PFSK-1 (cell line): Measurements from ENCODE around the gene LGALS7B.

Source experiments
- FOXP2 ChIP-seq: optimal IDR thresholded peaks from 2 replicates; pipeline ENCODE3; 2011; ENCODE audit warnings: borderline replicate concordance, control low read depth, inconsistent platforms; ENCODE audit not compliant: insufficient read depth; ENCODE audit errors: extremely low read length, extremely low read depth
- POLR2AphosphoS5 ChIP-seq: IDR thresholded peaks from 2 replicates; pipeline ENCODE4 v1.6.1; 2012; ENCODE audit warnings: low read depth, mild to moderate bottlenecking, control low read depth, low read length, moderate library complexity
- REST ChIP-seq, 2 experiments: IDR thresholded peaks; 2 replicates each; pipeline versions ENCODE4 v1.6.1 to v1.8.0; 2011 to 2012; ENCODE audit warnings: low read depth in 2 of 2, low read length in 2 of 2, control low read depth in 1 of 2, inconsistent platforms in 1 of 2, mild to moderate bottlenecking in 1 of 2, moderate library complexity in 1 of 2; ENCODE audit not compliant: insufficient read depth in 1 of 2
- SIN3A ChIP-seq: IDR thresholded peaks from 2 replicates; pipeline ENCODE4 v1.6.1; 2012; ENCODE audit warnings: mild to moderate bottlenecking, low read length, moderate library complexity, borderline replicate concordance; ENCODE audit not compliant: insufficient read depth
- TAF1 ChIP-seq: IDR thresholded peaks from 2 replicates; pipeline ENCODE4 v1.6.1; 2012; ENCODE audit warnings: low read length, control low read depth, borderline replicate concordance; ENCODE audit not compliant: insufficient read depth

The LGALS7B gene

GRCh38 chr19:38766276-38767047 is 22.5 kb upstream of the LGALS7B start:
- TF ChIP-seq SIN3A: no peak
- no peak for TF ChIP-seq POLR2AphosphoS5
- no peak for TF ChIP-seq TAF1
- no peak for TF ChIP-seq REST (IDR thresholded peaks at IDR 0.05; ENCODE audit: insufficient read depth in 1 of 2, low read depth in 2 of 2, low read length in 2 of 2)
- no peak for TF ChIP-seq FOXP2

GRCh38 chr19:38769635-38770211 is 19.3 kb upstream of the LGALS7B start:
- TF ChIP-seq TAF1 (no peak), POLR2AphosphoS5 (no peak), REST (IDR thresholded peaks at IDR 0.05; ENCODE audit: insufficient read depth in 1 of 2, low read depth in 2 of 2, low read length in 2 of 2) (no peak), FOXP2 (no peak), SIN3A (no peak)

DNA sequence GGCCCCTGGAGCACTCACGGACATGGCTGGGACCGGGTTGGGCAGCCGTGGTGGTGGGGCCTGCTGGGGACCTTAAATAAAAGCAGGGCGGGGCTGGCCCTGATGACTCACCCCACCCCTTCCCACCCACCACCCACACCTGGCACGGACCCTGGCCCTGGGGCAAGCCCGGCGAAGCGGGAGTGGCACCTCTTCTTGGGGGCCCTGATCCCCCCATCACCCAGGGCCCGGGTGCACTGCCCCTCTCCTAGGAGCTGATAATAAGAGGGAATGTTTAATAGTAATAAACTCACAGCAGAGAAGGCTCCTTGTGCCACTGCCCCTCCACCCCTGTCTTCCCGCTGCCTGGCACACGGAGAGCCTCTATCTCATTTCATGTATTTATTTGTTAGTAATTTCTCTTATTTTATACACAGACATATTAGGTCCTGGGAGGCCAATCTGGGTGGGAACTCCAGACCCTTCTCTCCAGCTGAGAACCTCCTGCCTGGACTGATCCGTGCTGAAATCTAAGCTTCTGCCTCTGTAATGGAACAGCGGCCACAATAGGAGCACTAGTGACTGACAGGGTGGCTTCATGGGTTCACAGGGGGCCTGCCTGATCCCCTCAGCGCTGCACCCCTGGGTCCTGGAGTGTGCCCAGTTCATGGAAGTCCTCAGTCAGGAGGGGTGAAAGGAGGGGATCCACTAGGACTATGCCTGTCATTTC is 15.4 kb upstream of the LGALS7B start, which contains the start of gene LGALS7:
Gene LGALS7, minus strand, starts transcription at position 49 of the 709 bp plus-strand sequence. Its CDS starts 25 bp downstream, at position 24.
- TF ChIP-seq FOXP2 (no peak), SIN3A (no peak), TAF1 (no peak), POLR2AphosphoS5 (no peak), REST (IDR thresholded peaks at IDR 0.05; ENCODE audit: insufficient read depth in 1 of 2, low read depth in 2 of 2, low read length in 2 of 2) (no peak)

DNA sequence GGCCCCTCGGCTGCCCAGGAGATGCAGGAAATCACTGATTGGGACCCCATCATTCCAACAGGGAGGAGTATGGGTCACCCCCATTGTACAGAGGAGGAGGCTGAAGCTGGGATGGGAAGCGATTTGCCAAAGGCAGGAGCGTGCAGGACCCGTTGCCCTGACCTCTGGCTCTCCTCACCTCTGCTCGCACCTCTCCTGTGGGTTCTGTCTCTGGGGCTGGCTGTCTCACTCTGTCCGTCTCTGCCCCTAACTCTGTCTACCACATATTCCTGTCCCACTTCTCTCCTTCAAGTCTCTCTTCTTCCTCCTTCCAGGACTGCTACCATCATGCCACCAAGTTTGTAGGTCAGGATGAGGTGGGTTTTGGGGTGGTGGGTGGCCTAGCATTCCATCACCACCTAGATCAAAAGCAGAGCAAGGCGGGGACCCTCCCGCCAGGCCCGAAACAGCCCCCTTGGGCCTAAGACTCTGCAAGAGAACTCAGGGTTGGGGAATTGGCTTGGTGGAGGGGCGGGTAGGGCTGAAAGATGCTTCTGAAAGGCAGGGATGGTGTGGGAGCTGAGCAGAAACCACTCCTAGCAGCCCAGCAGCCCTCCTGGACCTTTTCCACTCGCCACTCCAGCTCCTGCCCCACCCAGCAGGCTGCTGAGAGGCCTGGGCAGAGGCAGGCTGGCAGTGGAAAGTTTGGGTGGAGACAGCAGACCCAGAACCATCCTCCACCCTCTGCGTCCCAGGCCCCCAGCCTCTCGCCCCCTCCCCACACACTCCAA is 14.6 kb upstream of the LGALS7B start:
- TF ChIP-seq FOXP2 (no peak), TAF1 (no peak), POLR2AphosphoS5 (no peak), REST (IDR thresholded peaks at IDR 0.05; ENCODE audit: insufficient read depth in 1 of 2, low read depth in 2 of 2, low read length in 2 of 2) (no peak), SIN3A (no peak)
